Measurements from ENCODE around the gene KRT85. TPM values are rescaled to one million over a fixed set of nuclear protein-coding genes. Genes with fewer than 3 reads are reported as not detected.

KRT85 gene
- total and polyA plus RNA-seq, 10 of the 15 experiments (the other 5 are each of a cell fraction or from before 2014, with no cell fraction given) = 0.05 to 0.18 (median 0.11) TPM; not detected in 6

- ChIA-PET RAD21 (ENCODE audit: unreplicated experiment) (no interaction called here), POLR2A (no interaction called here), SMC1A (ENCODE audit: uncharacterized antibody, unreplicated experiment) (no interaction called here), CTCF (interaction anchor here (1.5 kb wide), 1 partner anchor 9 kb away, joined by 4 read pairs; no protein-coding TSS in a partner anchor)
- ATAC-seq = no peak
- Histone ChIP-seq H4K20me1 (ENCODE audit: control insufficient read depth, insufficient read depth) (no peaks in the 10 kb centered on the region; the same call in 1 of the 2 replicates), H3K27ac (ENCODE audit: control insufficient read depth, insufficient read depth) (no peak overlapping the region), H3K79me2 (ENCODE audit: control insufficient read depth, insufficient read depth, low read length) (no peaks in the 10 kb centered on the region), H3K9me3 (replicated peaks; ENCODE audit: control insufficient read depth, insufficient read depth, low read length) (no peaks in the 10 kb centered on the region), H3K4me2 (ENCODE audit: control insufficient read depth, insufficient read depth) (no peak overlapping the region), H3K36me3 (ENCODE audit: control insufficient read depth in 2 of 2, insufficient read depth in 2 of 2, low read length in 1 of 2) (no peaks in the 10 kb centered on the region), H2AFZ (ENCODE audit: control insufficient read depth, low read depth, low read length) (no peak overlapping the region), H3K4me3 (no peak overlapping the region), H3K9ac (ENCODE audit: control insufficient read depth, insufficient read depth, low read length) (no peak overlapping the region), H3K27me3 (replicated peaks in 1 of 2; ENCODE audit: control insufficient read depth in 2 of 2, insufficient read depth in 2 of 2, low read length in 1 of 2) (no peaks in the 10 kb centered on the region; a peak in 2 of 4 replicates), H3K4me1 (ENCODE audit: control insufficient read depth, insufficient read depth, low read length) (peaks cover 1% of the 10 kb centered on the region)
- no TSS peak for BruUV-seq (replicated peaks)
- TF ChIP-seq SMAD5 (IDR thresholded peaks at IDR 0.05; ENCODE audit: low read depth) = no peak
- TF ChIP-seq CREM (IDR thresholded peaks at IDR 0.05; ENCODE audit: low read depth) = no peak
- no peak for TF ChIP-seq HDAC6 (IDR thresholded peaks at IDR 0.05; ENCODE audit: unreplicated experiment)
- TF ChIP-seq, protein P1, sequence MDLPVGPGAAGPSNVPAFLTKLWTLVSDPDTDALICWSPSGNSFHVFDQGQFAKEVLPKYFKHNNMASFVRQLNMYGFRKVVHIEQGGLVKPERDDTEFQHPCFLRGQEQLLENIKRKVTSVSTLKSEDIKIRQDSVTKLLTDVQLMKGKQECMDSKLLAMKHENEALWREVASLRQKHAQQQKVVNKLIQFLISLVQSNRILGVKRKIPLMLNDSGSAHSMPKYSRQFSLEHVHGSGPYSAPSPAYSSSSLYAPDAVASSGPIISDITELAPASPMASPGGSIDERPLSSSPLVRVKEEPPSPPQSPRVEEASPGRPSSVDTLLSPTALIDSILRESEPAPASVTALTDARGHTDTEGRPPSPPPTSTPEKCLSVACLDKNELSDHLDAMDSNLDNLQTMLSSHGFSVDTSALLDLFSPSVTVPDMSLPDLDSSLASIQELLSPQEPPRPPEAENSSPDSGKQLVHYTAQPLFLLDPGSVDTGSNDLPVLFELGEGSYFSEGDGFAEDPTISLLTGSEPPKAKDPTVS (IDR thresholded peaks at IDR 0.05; ENCODE audit: low read depth, low read length) = no peak
- TF ChIP-seq E2F4 (IDR thresholded peaks at IDR 0.05; ENCODE audit: low read depth, low read length) = no peak
- no peak for TF ChIP-seq KAT2A (conservative IDR thresholded peaks at IDR 0.05; ENCODE audit: control insufficient read depth, low read depth, low read length)
- no peak for TF ChIP-seq MXI1 (IDR thresholded peaks at IDR 0.05; ENCODE audit: low read depth, low read length)
- TF ChIP-seq SP1 (IDR thresholded peaks at IDR 0.05; ENCODE audit: low read depth, low read length) = no peak
- no peak for TF ChIP-seq STAT3 (IDR thresholded peaks at IDR 0.05; ENCODE audit: low read depth, low read length)
- TF ChIP-seq, protein P2, sequence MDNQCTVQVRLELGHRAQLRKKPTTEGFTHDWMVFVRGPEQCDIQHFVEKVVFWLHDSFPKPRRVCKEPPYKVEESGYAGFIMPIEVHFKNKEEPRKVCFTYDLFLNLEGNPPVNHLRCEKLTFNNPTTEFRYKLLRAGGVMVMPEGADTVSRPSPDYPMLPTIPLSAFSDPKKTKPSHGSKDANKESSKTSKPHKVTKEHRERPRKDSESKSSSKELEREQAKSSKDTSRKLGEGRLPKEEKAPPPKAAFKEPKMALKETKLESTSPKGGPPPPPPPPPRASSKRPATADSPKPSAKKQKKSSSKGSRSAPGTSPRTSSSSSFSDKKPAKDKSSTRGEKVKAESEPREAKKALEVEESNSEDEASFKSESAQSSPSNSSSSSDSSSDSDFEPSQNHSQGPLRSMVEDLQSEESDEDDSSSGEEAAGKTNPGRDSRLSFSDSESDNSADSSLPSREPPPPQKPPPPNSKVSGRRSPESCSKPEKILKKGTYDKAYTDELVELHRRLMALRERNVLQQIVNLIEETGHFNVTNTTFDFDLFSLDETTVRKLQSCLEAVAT (IDR thresholded peaks at IDR 0.05) = no peak
- no peak for TF ChIP-seq USF1 (IDR thresholded peaks at IDR 0.05; ENCODE audit: borderline replicate concordance, extremely low read length, insufficient read depth, low read depth, low read length)
- no peak for TF ChIP-seq CREB1 (IDR thresholded peaks at IDR 0.05; ENCODE audit: low read depth)
- 22% methylated on average over 7 of the region's 7 CpGs for WGBS (ENCODE audit: insufficient coverage, insufficient replicate concordance, low lambda C conversion rate, missing lambda C conversion rate)
- no peak for FAIRE-seq
- DNase-seq (ENCODE audit: low read depth, low spot score) = no peak
- intact Hi-C loops (cut with micrococcal nuclease; ENCODE audit: unreplicated experiment) (no loop called here), in situ Hi-C loops (cut with MboI) (no loop called here)
These were observed 3.2 kb downstream of the KRT85 start for GRCh38 chr12:52364061-52364460.
